ENCODE measurements around the gene RPL13A. TPM values are rescaled to one million over a fixed set of nuclear protein-coding genes. Genes with fewer than 3 reads are reported as not detected.

The RPL13A gene
- total and polyA plus RNA-seq, 9 of the 15 experiments (the other 6 are each of a cell fraction or from before 2014, with no cell fraction given), result 1,744 to 5,482 (median 2,949) TPM

DNA sequence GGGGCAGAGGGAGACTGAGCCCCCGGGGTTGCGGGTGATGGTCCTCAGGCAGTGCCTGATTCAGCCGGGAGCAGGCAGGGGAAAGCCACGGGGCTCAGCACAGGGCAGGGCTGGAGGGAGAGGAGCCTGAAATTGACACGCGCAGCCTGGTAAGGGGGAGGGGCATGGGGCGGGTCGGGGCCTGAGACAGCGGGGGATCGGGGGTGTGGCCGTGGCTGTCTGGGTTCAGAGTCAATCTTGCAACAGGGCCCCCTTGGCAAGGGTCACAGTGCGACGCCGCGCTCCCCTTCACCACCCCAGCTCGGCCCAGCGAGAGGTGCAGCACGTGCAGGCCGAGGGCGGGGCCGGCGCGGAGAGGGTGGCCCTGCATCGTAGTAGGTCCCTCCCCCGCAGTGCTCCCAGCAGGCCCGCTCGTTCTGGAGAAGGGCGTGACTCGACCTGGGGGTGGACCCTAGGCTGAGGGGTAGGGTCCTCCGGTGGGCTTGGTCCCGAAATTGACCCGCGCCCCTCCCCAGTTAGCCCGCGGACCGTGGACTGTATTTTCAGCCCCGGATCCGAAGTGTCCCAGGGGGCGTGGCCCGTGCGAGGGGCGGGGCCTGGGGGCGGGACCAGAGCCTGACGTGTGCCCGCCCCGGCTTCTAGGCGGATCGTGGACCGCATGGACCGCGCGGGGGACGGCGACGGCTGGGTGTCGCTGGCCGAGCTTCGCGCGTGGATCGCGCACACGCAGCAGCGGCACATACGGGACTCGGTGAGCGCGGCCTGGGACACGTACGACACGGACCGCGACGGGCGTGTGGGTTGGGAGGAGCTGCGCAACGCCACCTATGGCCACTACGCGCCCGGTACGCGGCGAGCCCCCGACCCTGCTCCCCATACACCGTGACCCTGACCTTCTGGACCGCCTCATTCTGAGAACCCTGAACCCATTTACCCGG, 46.4 kb downstream of the RPL13A start (continued):
- no peak for TF ChIP-seq THRA (IDR thresholded peaks at IDR 0.05)
- TF ChIP-seq ETV6 (IDR thresholded peaks at IDR 0.05; ENCODE audit: borderline replicate concordance in 1 of 2, low read depth in 2 of 2, low read length in 1 of 2), result no peak
- TF ChIP-seq ETV6 (CRISPR knock-in tag; IDR thresholded peaks at IDR 0.05; ENCODE audit: borderline replicate concordance), result peak; percentile 85; the same call in 1 of the 2 replicates
- TF ChIP-seq CEBPB (tag; IDR thresholded peaks at IDR 0.05), result no peak
- 0 out of 2 replicates have a peak, but pooled peaks have one; percentile 24 for TF ChIP-seq KLF16 (IDR thresholded peaks at IDR 0.05)
- TF ChIP-seq EGR1 (conservative IDR thresholded peaks at IDR 0.05), result peak; percentile 87
- no peak for TF ChIP-seq ZNF217 (CRISPR knock-in tag; IDR thresholded peaks at IDR 0.05)
- no peak for TF ChIP-seq ZC3H4 (CRISPR knock-in tag; IDR thresholded peaks at IDR 0.05; ENCODE audit: borderline replicate concordance)
- TF ChIP-seq YY1 (IDR thresholded peaks at IDR 0.05; ENCODE audit: borderline replicate concordance in 1 of 3, control insufficient read depth in 1 of 3, extremely low read depth in 1 of 3, insufficient read depth in 3 of 3, insufficient read length in 1 of 3, insufficient replicate concordance in 2 of 3, low read depth in 1 of 3, low read length in 2 of 3), result peak in 1 of 3 experiments; percentile 54
- TF ChIP-seq L3MBTL2 (IDR thresholded peaks at IDR 0.05), result peak; percentile 93
- TF ChIP-seq SMAD2 (IDR thresholded peaks at IDR 0.05; ENCODE audit: low read depth, low read length), result no peak
- TF ChIP-seq ZNF24 (IDR thresholded peaks at IDR 0.05), result no peak
- TF ChIP-seq, protein P1, sequence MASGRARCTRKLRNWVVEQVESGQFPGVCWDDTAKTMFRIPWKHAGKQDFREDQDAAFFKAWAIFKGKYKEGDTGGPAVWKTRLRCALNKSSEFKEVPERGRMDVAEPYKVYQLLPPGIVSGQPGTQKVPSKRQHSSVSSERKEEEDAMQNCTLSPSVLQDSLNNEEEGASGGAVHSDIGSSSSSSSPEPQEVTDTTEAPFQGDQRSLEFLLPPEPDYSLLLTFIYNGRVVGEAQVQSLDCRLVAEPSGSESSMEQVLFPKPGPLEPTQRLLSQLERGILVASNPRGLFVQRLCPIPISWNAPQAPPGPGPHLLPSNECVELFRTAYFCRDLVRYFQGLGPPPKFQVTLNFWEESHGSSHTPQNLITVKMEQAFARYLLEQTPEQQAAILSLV (tag; IDR thresholded peaks at IDR 0.05), result no peak
- TF ChIP-seq, protein P2, sequence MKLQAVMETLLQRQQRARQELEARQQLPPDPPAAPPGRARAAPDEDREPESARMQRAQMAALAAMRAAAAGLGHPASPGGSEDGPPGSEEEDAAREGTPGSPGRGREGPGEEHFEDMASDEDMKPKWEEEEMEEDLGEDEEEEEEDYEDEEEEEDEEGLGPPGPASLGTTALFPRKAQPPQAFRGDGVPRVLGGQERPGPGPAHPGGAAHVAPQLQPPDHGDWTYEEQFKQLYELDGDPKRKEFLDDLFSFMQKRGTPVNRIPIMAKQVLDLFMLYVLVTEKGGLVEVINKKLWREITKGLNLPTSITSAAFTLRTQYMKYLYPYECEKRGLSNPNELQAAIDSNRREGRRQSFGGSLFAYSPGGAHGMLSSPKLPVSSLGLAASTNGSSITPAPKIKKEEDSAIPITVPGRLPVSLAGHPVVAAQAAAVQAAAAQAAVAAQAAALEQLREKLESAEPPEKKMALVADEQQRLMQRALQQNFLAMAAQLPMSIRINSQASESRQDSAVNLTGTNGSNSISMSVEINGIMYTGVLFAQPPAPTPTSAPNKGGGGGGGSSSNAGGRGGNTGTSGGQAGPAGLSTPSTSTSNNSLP (IDR thresholded peaks at IDR 0.05; ENCODE audit: borderline replicate concordance, low read depth, low read length), result no peak
- TF ChIP-seq ARID2 (IDR thresholded peaks at IDR 0.05), result no peak
- TF ChIP-seq NR1H2 (CRISPR knock-in tag; IDR thresholded peaks at IDR 0.05), result 0 out of 2 replicates have a peak, but pooled peaks have one; percentile 54
- no peak for TF ChIP-seq CSDE1 (IDR thresholded peaks at IDR 0.05)
- TF ChIP-seq YBX1 (IDR thresholded peaks at IDR 0.05), result no peak
- TF ChIP-seq KLF13 (tag; IDR thresholded peaks at IDR 0.05; ENCODE audit: borderline replicate concordance, low read depth), result peak; percentile 70; the same call in 1 of the 2 replicates
- 0 out of 2 replicates have a peak, but pooled peaks have one; percentile 27 for TF ChIP-seq PHB (CRISPR knock-in tag; IDR thresholded peaks at IDR 0.05)
- no peak for TF ChIP-seq ZNF274 (IDR thresholded peaks at IDR 0.05; ENCODE audit: borderline replicate concordance, low read depth, low read length)
- no peak for TF ChIP-seq DDX20 (tag; IDR thresholded peaks at IDR 0.05; ENCODE audit: low read depth)
- TF ChIP-seq U2AF1 (optimal IDR thresholded peaks at IDR 0.05; ENCODE audit: low read depth, low read length), result peak; percentile 45
- no peak for TF ChIP-seq GTF2A2 (tag; IDR thresholded peaks at IDR 0.05)
